ENCODE results near the gene FAM168B. TPM values are rescaled to one million over a fixed set of nuclear protein-coding genes. Genes with fewer than 3 reads are reported as not detected.

The FAM168B gene
- total RNA-seq, 1 experiment from 2014 or later, result 138 TPM

GRCh38 chr2:131036269-131036668, 57.0 kb downstream of the FAM168B start:
- no peaks in the 10 kb centered on the region for H3K36me3 ChIP-seq
- H3K27ac ChIP-seq, result no peak overlapping the region
- H3K9me3 ChIP-seq (replicated peaks), result no peaks in the 10 kb centered on the region; the same call in 1 of the 2 replicates
- no peaks in the 10 kb centered on the region for H3K27me3 ChIP-seq (replicated peaks)
- H3K4me1 ChIP-seq (replicated peaks), result peaks cover 20% of the 10 kb centered on the region
- no peak overlapping the region for H3K4me3 ChIP-seq
- DNase-seq (ENCODE audit: low read depth in 1 of 2, low spot score in 2 of 2), result no peak

GRCh38 chr2:131035826-131036231, 57.4 kb downstream of the FAM168B start:
- H3K4me3 ChIP-seq, result no peak overlapping the region
- H3K36me3 ChIP-seq, result no peaks in the 10 kb centered on the region
- no peak for DNase-seq (ENCODE audit: low read depth in 1 of 2, low spot score in 2 of 2)
- no peaks in the 10 kb centered on the region; the same call in 1 of the 2 replicates for H3K9me3 ChIP-seq (replicated peaks)
- H3K27ac ChIP-seq, result no peak overlapping the region
- peaks cover 20% of the 10 kb centered on the region for H3K4me1 ChIP-seq (replicated peaks)
- no peaks in the 10 kb centered on the region for H3K27me3 ChIP-seq (replicated peaks)

- Histone ChIP-seq H3K27ac (no peak overlapping the region), H3K4me3 (peak overlapping the region; percentile 42), H3K4me1 (replicated peaks) (peaks cover 20% of the 10 kb centered on the region), H3K27me3 (replicated peaks) (no peaks in the 10 kb centered on the region), H3K9me3 (replicated peaks) (no peaks in the 10 kb centered on the region; the same call in 1 of the 2 replicates), H3K36me3 (no peaks in the 10 kb centered on the region)
- DNase-seq (ENCODE audit: low read depth in 1 of 2, low spot score in 2 of 2), result peak in 1 of 2 experiments; percentile 41
Measured at GRCh38 chr2:131035112-131035825, 58.0 kb downstream of the FAM168B start.

GRCh38 chr2:131034122-131035051, 58.9 kb downstream of the FAM168B start:
- no peaks in the 10 kb centered on the region for H3K36me3 ChIP-seq
- H3K27me3 ChIP-seq (replicated peaks), result no peaks in the 10 kb centered on the region
- H3K4me1 ChIP-seq (replicated peaks), result peaks cover 20% of the 10 kb centered on the region
- H3K9me3 ChIP-seq (replicated peaks), result no peaks in the 10 kb centered on the region; the same call in 1 of the 2 replicates
- H3K27ac ChIP-seq, result no peak overlapping the region
- peak overlapping the region; percentile 42 for H3K4me3 ChIP-seq
- DNase-seq (ENCODE audit: low read depth in 1 of 2, low spot score in 2 of 2), result peak in 1 of 2 experiments; percentile 46

- Histone ChIP-seq H3K4me3 (no peak overlapping the region), H3K27ac (no peak overlapping the region), H3K4me1 (replicated peaks) (peaks cover 20% of the 10 kb centered on the region), H3K9me3 (replicated peaks) (no peaks in the 10 kb centered on the region; the same call in 1 of the 2 replicates), H3K36me3 (no peaks in the 10 kb centered on the region), H3K27me3 (replicated peaks) (no peaks in the 10 kb centered on the region)
- DNase-seq (ENCODE audit: low read depth in 1 of 2, low spot score in 2 of 2), result no peak
Measured at GRCh38 chr2:131033786-131034121, 59.5 kb downstream of the FAM168B start.

- no peak overlapping the region for H3K27ac ChIP-seq
- no peak overlapping the region for H3K4me3 ChIP-seq
- peaks cover 5% of the 10 kb centered on the region for H3K9me3 ChIP-seq (replicated peaks)
- H3K36me3 ChIP-seq, result no peaks in the 10 kb centered on the region
- H3K4me1 ChIP-seq (replicated peaks), result peaks cover 20% of the 10 kb centered on the region
- no peak for DNase-seq (ENCODE audit: low read depth in 1 of 2, low spot score in 2 of 2)
- no peaks in the 10 kb centered on the region for H3K27me3 ChIP-seq (replicated peaks)
Measured at GRCh38 chr2:131032393-131032836, 60.8 kb downstream of the FAM168B start.

GRCh38 chr2:131031875-131032274, 61.4 kb downstream of the FAM168B start:
- Histone ChIP-seq H3K4me1 (replicated peaks) (peaks cover 20% of the 10 kb centered on the region), H3K9me3 (replicated peaks) (peaks cover 6% of the 10 kb centered on the region), H3K4me3 (no peak overlapping the region), H3K27ac (no peak overlapping the region), H3K27me3 (replicated peaks) (no peaks in the 10 kb centered on the region), H3K36me3 (no peaks in the 10 kb centered on the region)
- DNase-seq (ENCODE audit: low read depth in 1 of 2, low spot score in 2 of 2), result no peak

- H3K4me3 ChIP-seq, result no peak overlapping the region
- peaks cover 6% of the 10 kb centered on the region for H3K9me3 ChIP-seq (replicated peaks)
- H3K4me1 ChIP-seq (replicated peaks), result peaks cover 20% of the 10 kb centered on the region
- no peak for DNase-seq (ENCODE audit: low read depth in 1 of 2, low spot score in 2 of 2)
- H3K27me3 ChIP-seq (replicated peaks), result no peaks in the 10 kb centered on the region
- no peaks in the 10 kb centered on the region for H3K36me3 ChIP-seq
- H3K27ac ChIP-seq, result no peak overlapping the region
Measured at GRCh38 chr2:131031431-131031841, 61.8 kb downstream of the FAM168B start.

GRCh38 chr2:131030478-131030971, 62.7 kb downstream of the FAM168B start:
- DNase-seq (ENCODE audit: low read depth in 1 of 2, low spot score in 2 of 2), result no peak
- H3K27ac ChIP-seq, result no peak overlapping the region

GRCh38 chr2:131029812-131030211, 63.4 kb downstream of the FAM168B start:
- H3K27ac ChIP-seq, result no peak overlapping the region
- DNase-seq (ENCODE audit: low read depth in 1 of 2, low spot score in 2 of 2), result no peak
- H3K27me3 ChIP-seq (replicated peaks), result no peaks in the 10 kb centered on the region
- no peak overlapping the region for H3K4me3 ChIP-seq
- peaks cover 12% of the 10 kb centered on the region for H3K4me1 ChIP-seq (replicated peaks)
- no peaks in the 10 kb centered on the region for H3K36me3 ChIP-seq
- H3K9me3 ChIP-seq (replicated peaks), result peaks cover 6% of the 10 kb centered on the region; the same call in 1 of the 2 replicates

More at GRCh38 chr2:131030478-131030971, 62.7 kb downstream of the FAM168B start:
- H3K4me3 ChIP-seq, result no peak overlapping the region
- peaks cover 6% of the 10 kb centered on the region; the same call in 1 of the 2 replicates for H3K9me3 ChIP-seq (replicated peaks)
- H3K36me3 ChIP-seq, result no peaks in the 10 kb centered on the region
- H3K27me3 ChIP-seq (replicated peaks), result no peaks in the 10 kb centered on the region
- peaks cover 18% of the 10 kb centered on the region for H3K4me1 ChIP-seq (replicated peaks)

- H3K36me3 ChIP-seq, result no peaks in the 10 kb centered on the region
- H3K27me3 ChIP-seq (replicated peaks), result no peaks in the 10 kb centered on the region
- DNase-seq (ENCODE audit: low read depth in 1 of 2, low spot score in 2 of 2), result no peak
- H3K27ac ChIP-seq, result no peak overlapping the region
- H3K4me1 ChIP-seq (replicated peaks), result no peaks in the 10 kb centered on the region; the same call in 1 of the 2 replicates
- no peak overlapping the region for H3K4me3 ChIP-seq
- H3K9me3 ChIP-seq (replicated peaks), result peaks cover 6% of the 10 kb centered on the region; the same call in 1 of the 2 replicates
Measured at GRCh38 chr2:131027566-131028528, 65.4 kb downstream of the FAM168B start.

- no peaks in the 10 kb centered on the region for H3K36me3 ChIP-seq
- H3K4me3 ChIP-seq, result no peak overlapping the region
- H3K27me3 ChIP-seq (replicated peaks), result no peaks in the 10 kb centered on the region
- peaks cover 6% of the 10 kb centered on the region; the same call in 1 of the 2 replicates for H3K9me3 ChIP-seq (replicated peaks)
- no peaks in the 10 kb centered on the region; the same call in 1 of the 2 replicates for H3K4me1 ChIP-seq (replicated peaks)
- H3K27ac ChIP-seq, result no peak overlapping the region
- DNase-seq (ENCODE audit: low read depth in 1 of 2, low spot score in 2 of 2), result no peak
Measured at GRCh38 chr2:131026919-131027318, 66.3 kb downstream of the FAM168B start.

GRCh38 chr2:131023758-131024157, 69.5 kb downstream of the FAM168B start:
- no peak for DNase-seq (ENCODE audit: low read depth in 1 of 2, low spot score in 2 of 2)
- H3K27ac ChIP-seq, result no peak overlapping the region
- H3K4me1 ChIP-seq (replicated peaks), result no peaks in the 10 kb centered on the region

More at GRCh38 chr2:131023758-131024157, 69.5 kb downstream of the FAM168B start:
- H3K9me3 ChIP-seq (replicated peaks), result peaks cover 6% of the 10 kb centered on the region; the same call in 1 of the 2 replicates
- H3K36me3 ChIP-seq, result no peaks in the 10 kb centered on the region
- H3K27me3 ChIP-seq (replicated peaks), result no peaks in the 10 kb centered on the region
- no peak overlapping the region for H3K4me3 ChIP-seq
